OCI-LY1 (cell line): ENCODE measurements around the gene CREB3.

Experiments
- EZH2 ChIP-seq: fragments of 200-600 bp; sonication (generic), shearing (Covaris generic); IDR thresholded peaks from 2 replicates; pipeline ENCODE4 v1.8.0; 2017; ENCODE audit warnings: borderline replicate concordance, mixed run types, mild to moderate bottlenecking, antibody characterized with exemption, low read length, moderate library complexity, mixed read lengths
- TF ChIP-seq, protein P1 (sequence below): fragments of 200-600 bp; sonication (generic), shearing (Covaris generic); IDR thresholded peaks from 2 replicates; pipeline ENCODE4 v1.5.1; 2017; ENCODE audit warnings: mild to moderate bottlenecking, antibody characterized with exemption, low read length, moderate library complexity, mixed read lengths

DNA sequence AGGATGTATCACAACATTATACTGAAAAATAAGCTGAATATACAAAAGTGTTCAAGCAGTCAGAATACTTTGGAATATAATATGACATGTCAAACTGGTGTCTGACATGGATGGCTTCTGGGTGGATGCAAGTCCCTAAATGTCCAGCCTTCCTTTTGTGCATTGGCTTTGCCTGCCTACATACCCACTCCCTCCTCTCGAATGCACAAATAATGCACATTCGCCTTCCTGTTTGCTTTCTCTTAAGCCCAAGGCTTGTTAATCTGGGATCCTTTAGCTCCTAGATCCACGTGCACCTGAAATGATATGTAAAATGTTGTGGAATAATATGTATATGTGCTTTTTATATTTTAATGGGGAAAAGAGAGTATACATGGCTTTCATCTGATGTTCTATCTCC lies 46.0 kb downstream of the CREB3 start:
- TF ChIP-seq, protein P1, sequence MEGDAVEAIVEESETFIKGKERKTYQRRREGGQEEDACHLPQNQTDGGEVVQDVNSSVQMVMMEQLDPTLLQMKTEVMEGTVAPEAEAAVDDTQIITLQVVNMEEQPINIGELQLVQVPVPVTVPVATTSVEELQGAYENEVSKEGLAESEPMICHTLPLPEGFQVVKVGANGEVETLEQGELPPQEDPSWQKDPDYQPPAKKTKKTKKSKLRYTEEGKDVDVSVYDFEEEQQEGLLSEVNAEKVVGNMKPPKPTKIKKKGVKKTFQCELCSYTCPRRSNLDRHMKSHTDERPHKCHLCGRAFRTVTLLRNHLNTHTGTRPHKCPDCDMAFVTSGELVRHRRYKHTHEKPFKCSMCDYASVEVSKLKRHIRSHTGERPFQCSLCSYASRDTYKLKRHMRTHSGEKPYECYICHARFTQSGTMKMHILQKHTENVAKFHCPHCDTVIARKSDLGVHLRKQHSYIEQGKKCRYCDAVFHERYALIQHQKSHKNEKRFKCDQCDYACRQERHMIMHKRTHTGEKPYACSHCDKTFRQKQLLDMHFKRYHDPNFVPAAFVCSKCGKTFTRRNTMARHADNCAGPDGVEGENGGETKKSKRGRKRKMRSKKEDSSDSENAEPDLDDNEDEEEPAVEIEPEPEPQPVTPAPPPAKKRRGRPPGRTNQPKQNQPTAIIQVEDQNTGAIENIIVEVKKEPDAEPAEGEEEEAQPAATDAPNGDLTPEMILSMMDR = no peak
- no peak for TF ChIP-seq EZH2
